HepG2 (cell line): Measurements from ENCODE around the gene SHBG.

Source experiments
- SIN3A ChIP-seq: IDR thresholded peaks from 2 replicates; pipeline ENCODE4 v1.6.1; 2011; ENCODE audit warnings: low read depth, mild to moderate bottlenecking, control low read depth, low read length, borderline replicate concordance
- TF ChIP-seq, protein P1 (sequence below): sonication (generic); formaldehyde crosslinking; IDR thresholded peaks from 2 replicates; pipeline ENCODE4 v1.4.0; 2020; ENCODE audit warnings: missing genetic modification reagents

DNA sequence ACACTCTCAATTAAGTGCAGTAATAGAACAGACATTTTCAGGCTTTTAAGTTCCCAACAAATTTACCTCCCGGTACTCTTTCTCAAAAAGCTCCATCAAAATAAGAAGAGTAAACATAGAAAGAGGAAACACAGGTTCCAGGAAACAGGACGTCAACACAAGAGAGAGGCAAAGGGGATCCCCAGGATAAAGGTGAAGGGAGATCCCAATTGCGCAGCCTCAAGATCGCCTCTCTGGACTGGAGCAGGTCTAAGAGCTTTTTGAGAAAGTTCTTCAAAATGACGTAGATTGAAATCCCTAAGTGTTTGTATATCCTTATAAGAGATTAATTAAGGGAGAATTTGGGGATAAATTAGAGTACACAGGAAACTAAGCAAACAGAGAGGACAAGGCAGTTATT lies 11.3 kb upstream of the SHBG start:
- TF ChIP-seq, protein P1, sequence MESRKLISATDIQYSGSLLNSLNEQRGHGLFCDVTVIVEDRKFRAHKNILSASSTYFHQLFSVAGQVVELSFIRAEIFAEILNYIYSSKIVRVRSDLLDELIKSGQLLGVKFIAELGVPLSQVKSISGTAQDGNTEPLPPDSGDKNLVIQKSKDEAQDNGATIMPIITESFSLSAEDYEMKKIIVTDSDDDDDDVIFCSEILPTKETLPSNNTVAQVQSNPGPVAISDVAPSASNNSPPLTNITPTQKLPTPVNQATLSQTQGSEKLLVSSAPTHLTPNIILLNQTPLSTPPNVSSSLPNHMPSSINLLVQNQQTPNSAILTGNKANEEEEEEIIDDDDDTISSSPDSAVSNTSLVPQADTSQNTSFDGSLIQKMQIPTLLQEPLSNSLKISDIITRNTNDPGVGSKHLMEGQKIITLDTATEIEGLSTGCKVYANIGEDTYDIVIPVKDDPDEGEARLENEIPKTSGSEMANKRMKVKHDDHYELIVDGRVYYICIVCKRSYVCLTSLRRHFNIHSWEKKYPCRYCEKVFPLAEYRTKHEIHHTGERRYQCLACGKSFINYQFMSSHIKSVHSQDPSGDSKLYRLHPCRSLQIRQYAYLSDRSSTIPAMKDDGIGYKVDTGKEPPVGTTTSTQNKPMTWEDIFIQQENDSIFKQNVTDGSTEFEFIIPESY (CRISPR knock-in tag) = no peak
- no peak for TF ChIP-seq SIN3A
